Urothelium cell line (cell line): ENCODE measurements around the gene DCAF16.
A peak's percentile ranks its signal among the peaks of the same experiment; 100 is the strongest.
"Not testable (repeated sequence)": the region's sequence is repeated elsewhere in the genome, so short reads cannot be mapped to it uniquely, and the experiment has no call there.

Experiments used
- DNase-seq: peaks from one replicate; pipeline ENCODE4 v3.0.0; 2011; ENCODE audit warnings: low spot score, mixed read lengths
- FAIRE-seq: peaks from 2 replicates; lab custom pipeline; 2011; peaks lifted over from hg19 to GRCh38; lab: Jason Lieb, UNC

Gene DCAF16

GRCh38 chr4:17810260-17811077 lies at the start of gene DCAF16, which contains the start of gene NCAPG:
TSS of gene DCAF16 (minus strand) at chr4:17810757. CDS start at chr4:17804141, 6,616 bp downstream.
TSS of gene NCAPG (plus strand) at chr4:17810979. CDS start at chr4:17811078, 99 bp downstream.
- FAIRE-seq (peak; percentile 27), DNase-seq (peak; percentile 93)

DNA sequence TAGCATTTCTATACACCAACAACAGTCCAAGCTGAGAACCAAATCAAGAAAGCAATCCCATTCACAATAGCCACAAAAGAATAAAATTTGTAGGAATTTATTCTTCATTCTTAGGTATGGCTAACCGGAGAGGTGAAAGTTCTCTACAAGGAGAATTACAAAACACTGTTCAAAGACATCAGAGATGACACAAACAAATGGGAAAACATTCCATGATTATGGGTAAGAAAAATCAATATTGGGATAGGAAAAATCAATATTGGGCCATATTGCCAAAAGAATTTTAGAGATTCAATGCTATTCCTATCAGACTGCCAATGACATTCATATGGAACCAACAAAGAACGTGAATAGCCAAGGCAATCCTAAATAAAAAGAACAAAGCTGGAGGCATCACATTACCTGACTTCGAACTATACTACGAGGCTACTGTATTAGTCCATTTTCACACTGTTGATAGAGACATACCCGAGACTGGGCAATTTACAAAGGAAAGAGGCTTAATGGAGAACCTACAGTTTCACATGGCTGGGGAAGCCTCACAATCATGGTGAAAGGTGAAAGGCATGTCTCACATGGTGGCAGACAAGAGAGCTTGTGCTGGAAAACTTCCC lies 49.3 kb upstream of the DCAF16 start:
- no peak for FAIRE-seq
- no peak for DNase-seq

DNA sequence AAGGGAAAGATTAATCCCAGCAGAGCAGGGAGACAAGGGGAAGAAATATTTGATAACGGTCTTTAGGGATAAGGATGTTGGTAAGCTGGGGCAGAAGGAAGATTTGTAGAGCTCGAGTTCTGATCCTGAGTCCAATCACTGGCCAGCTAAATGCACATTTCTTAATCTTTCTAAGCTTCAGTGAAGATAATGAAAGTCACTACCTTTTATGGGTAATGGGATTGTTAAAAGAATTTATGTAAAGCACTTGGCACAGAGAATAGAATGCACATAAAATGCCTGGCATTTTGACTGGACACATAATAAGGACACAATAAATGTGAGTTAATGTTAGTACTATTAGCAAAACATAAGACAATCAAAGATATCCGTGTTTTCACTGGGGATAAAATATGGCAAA lies 43.5 kb upstream of the DCAF16 start:
- no peak for DNase-seq
- no peak for FAIRE-seq

DNA sequence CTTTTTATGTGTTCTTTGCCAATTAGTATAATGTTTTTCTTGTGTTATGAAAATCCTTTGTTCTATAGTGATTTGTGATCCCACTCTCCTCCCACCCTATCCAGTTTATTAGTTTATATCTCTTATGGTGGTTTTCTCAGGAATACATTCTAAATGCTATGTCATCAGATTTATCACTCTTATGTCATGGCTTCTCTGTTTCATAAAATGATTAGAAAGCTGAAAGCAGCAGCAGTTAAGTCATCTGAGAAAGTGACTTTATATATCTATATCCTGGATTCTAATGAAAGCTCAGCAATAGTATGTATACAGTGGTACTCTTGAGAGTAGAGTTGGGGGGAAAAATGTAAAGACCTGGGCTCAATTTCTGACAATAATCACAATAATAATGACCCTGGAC lies 41.4 kb upstream of the DCAF16 start:
- FAIRE-seq (no peak), DNase-seq (no peak)

GRCh38 chr4:17850295-17850694 lies 39.7 kb upstream of the DCAF16 start:
- DNase-seq, FAIRE-seq: not testable (repeated sequence)

- no peak for FAIRE-seq
These were observed 35.7 kb upstream of the DCAF16 start for GRCh38 chr4:17846266-17846665.

DNA sequence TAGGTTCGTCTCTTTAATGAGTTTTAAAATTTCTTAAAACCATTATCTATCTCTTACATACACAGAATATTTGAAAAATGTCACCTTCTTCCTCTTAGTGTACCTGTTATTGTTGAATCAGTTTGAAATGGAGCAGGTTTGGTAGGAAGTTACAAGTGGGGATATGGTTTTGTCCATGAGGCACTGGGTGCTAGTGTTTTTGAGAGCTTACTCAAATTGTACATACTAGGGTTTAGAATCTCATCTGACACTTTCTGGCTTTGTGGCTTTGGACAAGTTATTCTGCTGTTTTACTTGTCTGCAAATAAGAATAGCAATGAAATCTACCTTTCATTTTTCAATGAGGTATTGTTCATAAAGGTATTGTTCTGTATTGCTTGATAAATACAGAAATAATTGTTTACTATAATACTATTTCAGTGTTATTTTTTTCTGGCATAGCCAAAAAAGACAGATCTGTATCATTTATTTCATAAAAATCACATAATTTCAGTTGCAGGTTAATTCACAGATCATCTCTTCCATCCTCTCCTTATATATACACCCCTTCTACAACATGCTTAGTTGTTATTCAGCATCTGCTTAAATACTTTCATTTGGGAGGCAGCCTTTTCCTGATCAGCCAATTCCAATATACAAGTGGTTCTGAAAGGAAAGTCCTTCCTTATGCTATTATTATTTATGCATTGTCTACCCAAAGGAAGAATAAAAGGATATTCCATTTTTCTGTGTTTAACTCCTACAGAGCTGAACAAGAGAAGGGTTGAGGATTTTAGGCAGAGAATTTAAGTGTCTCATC lies 13.5 kb upstream of the DCAF16 start:
- FAIRE-seq (no peak), DNase-seq (no peak)

More at GRCh38 chr4:17846266-17846665, 35.7 kb upstream of the DCAF16 start:
- no peak for DNase-seq

DNA sequence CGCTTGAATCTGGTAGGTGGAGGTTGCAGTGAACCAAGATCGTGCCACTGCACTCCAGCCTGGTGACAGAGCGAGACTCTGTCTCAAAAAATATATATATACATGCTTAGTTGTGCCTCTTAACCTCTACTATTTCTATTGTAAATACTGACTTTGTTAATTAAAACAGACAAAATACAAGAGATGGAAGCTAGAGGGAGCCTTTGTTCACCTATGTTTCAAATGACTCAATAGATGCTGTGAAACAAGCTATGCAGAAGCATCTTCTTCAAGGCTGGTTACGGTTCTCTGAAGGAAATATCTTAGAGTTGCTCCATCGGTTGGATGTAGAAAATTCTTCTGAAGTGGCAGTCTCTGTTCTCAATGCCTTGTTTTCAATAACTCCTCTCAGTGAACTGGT lies 6.5 kb upstream of the DCAF16 start:
- FAIRE-seq, result no peak
- DNase-seq, result peak; percentile 2

GRCh38 chr4:17816142-17816541 lies 5.6 kb upstream of the DCAF16 start:
- FAIRE-seq (no peak), DNase-seq (no peak)

- FAIRE-seq (no peak), DNase-seq (no peak)
These were observed 3.6 kb upstream of the DCAF16 start for GRCh38 chr4:17814140-17814539.

DNA sequence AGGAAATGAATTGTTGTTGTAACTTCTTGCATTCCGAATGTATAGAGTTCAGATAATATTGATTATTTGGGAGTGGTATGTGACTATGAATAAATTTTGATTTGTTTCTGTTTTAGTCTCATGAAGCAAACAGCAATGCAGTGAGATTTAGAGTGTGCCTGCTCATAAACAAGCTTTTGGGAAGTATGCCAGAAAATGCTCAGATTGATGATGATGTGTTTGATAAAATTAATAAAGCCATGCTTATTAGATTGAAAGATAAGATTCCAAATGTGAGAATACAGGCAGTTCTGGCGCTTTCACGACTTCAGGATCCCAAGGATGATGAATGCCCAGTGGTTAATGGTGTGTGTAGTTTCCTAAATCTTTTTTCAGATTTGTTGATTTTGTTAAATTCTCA lies 2.2 kb upstream of the DCAF16 start:
- DNase-seq (no peak), FAIRE-seq (no peak)

DNA sequence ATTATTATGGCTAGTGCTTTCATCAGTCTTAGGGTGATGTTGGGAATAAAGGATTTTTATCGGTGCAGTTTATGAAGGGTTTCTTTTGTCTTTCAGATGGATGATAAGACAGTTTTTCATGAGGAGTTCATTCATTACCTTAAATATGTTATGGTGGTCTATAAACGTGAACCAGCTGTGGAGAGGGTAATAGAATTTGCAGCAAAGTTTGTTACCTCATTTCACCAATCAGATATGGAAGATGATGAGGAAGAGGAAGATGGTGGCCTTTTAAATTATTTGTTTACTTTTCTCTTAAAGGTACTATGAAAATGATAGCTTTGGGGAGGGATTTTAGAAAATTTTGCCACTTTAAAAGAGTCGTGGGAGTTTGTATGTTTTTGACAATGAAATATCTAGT lies 1.6 kb upstream of the DCAF16 start:
- FAIRE-seq (no peak), DNase-seq (no peak)

DNA sequence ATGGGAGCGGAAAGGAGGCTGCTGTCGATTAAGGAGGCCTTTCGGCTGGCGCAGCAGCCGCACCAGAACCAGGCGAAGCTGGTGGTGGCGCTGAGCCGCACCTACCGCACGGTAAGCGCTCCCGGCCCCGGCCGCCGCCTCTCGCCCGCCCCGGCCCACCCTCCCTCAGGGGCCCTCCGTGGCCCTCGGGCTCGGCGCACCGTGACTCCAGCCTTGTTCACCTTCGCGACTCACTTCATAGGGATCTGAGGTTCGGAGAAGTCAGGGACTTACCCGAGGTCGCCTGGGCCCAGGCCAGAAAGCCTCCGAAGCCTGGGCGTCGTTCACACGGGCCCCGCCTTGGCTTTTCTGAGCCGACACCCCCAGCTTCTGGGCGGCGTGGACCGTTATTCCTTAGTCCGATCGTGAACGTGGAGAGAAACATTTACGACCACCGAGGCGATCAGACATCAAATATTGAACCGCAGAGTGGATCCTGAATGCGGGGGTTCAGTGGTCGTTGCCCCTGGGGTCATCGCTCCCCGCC lies 584 bp upstream of the DCAF16 start:
- no peak for DNase-seq
- no peak for FAIRE-seq

DNA sequence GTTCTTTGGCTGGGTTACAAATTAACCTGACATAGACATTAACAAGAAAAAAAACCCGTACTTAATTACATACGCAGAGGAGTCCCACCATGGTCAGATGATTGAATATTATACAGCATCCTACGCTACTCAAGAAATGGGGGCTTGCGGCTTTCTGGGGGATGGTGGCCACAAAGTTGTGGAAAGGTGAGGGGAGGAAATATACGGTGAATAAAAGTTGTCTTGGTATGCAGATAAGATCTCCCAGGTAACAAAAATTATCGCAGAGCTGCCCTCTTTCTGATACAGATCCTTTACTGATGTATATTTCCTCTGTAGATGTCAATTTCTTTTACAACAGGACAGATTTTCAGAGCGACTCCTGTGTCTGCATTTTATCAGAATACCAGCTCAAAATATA lies 890 bp downstream of the DCAF16 start:
- DNase-seq (no peak), FAIRE-seq (no peak)

- DNase-seq (no peak), FAIRE-seq (no peak)
These were observed 3.1 kb downstream of the DCAF16 start for GRCh38 chr4:17807446-17807845.

- FAIRE-seq (no peak), DNase-seq (no peak)
These were observed 4.9 kb downstream of the DCAF16 start for GRCh38 chr4:17805580-17806155.

DNA sequence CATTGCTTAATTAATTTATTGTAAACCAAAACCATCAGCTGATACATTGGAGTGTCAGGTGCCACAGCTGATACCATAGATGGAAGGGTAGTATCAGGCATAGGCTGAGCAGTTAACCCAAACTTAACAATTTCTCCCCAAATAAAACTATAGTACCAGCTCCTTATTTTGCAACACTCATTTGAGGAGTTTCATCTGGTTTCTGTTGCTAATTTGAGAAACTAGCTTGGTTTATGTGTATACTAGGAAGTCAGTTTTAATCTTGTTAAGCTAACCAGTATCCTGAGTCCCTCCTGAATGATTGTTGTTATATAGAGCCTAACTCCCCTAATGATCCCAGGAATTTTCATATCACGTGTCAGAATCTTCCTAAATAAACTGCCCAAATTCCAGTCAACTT lies 12.7 kb downstream of the DCAF16 start:
- no peak for DNase-seq
- FAIRE-seq, result no peak

- no peak for DNase-seq
- FAIRE-seq, result no peak
These were observed 15.8 kb downstream of the DCAF16 start for GRCh38 chr4:17794730-17795129.

DNA sequence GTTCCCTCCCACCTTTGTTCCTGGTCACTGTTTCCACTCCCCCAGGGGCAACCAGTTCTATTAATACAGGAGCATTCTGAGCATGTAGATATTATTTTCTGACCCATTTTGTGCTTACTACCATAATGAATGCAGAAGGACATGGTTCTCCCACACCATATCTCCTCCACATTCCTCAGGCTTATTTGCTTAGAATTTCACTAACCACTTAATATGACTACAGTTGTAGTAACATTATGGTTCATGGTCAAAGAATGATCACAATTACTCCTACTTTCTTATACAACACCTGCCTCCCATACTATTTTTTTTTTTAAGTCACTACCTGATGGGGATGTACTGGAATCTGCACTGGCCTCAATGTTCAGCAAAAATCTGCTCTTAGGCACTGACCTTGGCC lies 21.6 kb downstream of the DCAF16 start:
- DNase-seq (no peak), FAIRE-seq (no peak)

DNA sequence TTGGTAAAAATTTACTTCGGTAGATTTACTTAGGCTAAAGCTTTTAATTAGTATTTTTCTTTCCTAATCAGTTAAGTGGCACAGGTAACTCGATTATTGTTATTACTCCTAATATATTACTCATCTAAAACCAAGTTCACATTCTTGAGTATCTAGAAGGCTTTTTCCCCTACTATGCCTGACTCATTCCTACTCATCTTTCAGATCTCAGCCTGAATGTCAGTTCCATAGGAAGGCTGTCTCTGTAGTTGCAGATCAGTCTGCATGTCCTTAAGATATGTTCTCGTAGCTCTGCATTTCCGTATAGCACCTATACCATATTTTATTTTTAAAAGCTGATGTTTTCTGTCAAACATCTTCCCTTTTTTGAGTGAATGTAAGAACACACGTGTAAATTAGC lies 23.2 kb downstream of the DCAF16 start:
- FAIRE-seq (no peak), DNase-seq (no peak)

GRCh38 chr4:17786567-17786966 lies 24.0 kb downstream of the DCAF16 start:
- DNase-seq, result no peak
- no peak for FAIRE-seq
